Epithelial cell of prostate (primary cell): ENCODE data around the gene VAV1.
A peak's percentile ranks its signal among the peaks of the same experiment; 100 is the strongest.

Source experiments
- DNase-seq: peaks from one replicate; pipeline ENCODE4 v3.0.0-alpha.2; 2011; ENCODE audit warnings: low read depth, low spot score
- H3K27ac ChIP-seq: fragments of 450-650 bp; 2 replicates; pipeline ENCODE4 v1.5.1; 2017; ENCODE audit warnings: mild to moderate bottlenecking

VAV1 gene

GRCh38 chr19:6772028-6772865, at the start of gene VAV1:
TSS of gene VAV1 (plus strand) at chr19:6772708. CDS start at chr19:6772808, 100 bp downstream.
- no peak within 1 kb of the TSS for H3K27ac ChIP-seq
- DNase-seq, result no peak

GRCh38 chr19:6723108-6723618, 49.3 kb upstream of the VAV1 start:
- H3K27ac ChIP-seq, result no peak overlapping the region
- no peak for DNase-seq

- H3K27ac ChIP-seq, result no peak overlapping the region
These were observed 48.8 kb upstream of the VAV1 start for GRCh38 chr19:6723738-6724137.

GRCh38 chr19:6724631-6725492, 47.6 kb upstream of the VAV1 start:
- H3K27ac ChIP-seq, result no peak overlapping the region
- no peak for DNase-seq

More at GRCh38 chr19:6723738-6724137, 48.8 kb upstream of the VAV1 start:
- no peak for DNase-seq

- no peak overlapping the region for H3K27ac ChIP-seq
These were observed 46.8 kb upstream of the VAV1 start for GRCh38 chr19:6725513-6726231.

GRCh38 chr19:6728346-6728745, 44.2 kb upstream of the VAV1 start:
- no peak overlapping the region for H3K27ac ChIP-seq
- DNase-seq, result no peak

More at GRCh38 chr19:6725513-6726231, 46.8 kb upstream of the VAV1 start:
- DNase-seq, result no peak

- no peak overlapping the region for H3K27ac ChIP-seq
- DNase-seq, result no peak
These were observed 42.8 kb upstream of the VAV1 start for GRCh38 chr19:6729573-6730152.

- DNase-seq, result no peak
- H3K27ac ChIP-seq, result no peak overlapping the region
These were observed 42.2 kb upstream of the VAV1 start for GRCh38 chr19:6730153-6730804.

- no peak for DNase-seq
- H3K27ac ChIP-seq, result no peak overlapping the region
These were observed 41.4 kb upstream of the VAV1 start for GRCh38 chr19:6730941-6731670.

- no peak for DNase-seq
- no peak overlapping the region for H3K27ac ChIP-seq
These were observed 40.7 kb upstream of the VAV1 start for GRCh38 chr19:6731822-6732221.

GRCh38 chr19:6732803-6733337, 39.6 kb upstream of the VAV1 start:
- H3K27ac ChIP-seq, result no peak overlapping the region
- DNase-seq, result no peak

GRCh38 chr19:6733338-6734095, 39.0 kb upstream of the VAV1 start:
- no peak overlapping the region for H3K27ac ChIP-seq
- no peak for DNase-seq

- no peak overlapping the region for H3K27ac ChIP-seq
- no peak for DNase-seq
These were observed 38.3 kb upstream of the VAV1 start for GRCh38 chr19:6734096-6734696.

- H3K27ac ChIP-seq, result peak overlapping the region; percentile 95
- no peak for DNase-seq
These were observed 37.2 kb upstream of the VAV1 start for GRCh38 chr19:6735181-6735911.

- peak overlapping the region; percentile 95 for H3K27ac ChIP-seq
- DNase-seq, result no peak
These were observed 36.2 kb upstream of the VAV1 start for GRCh38 chr19:6736169-6736916.

GRCh38 chr19:6736917-6737283, 35.6 kb upstream of the VAV1 start:
- DNase-seq, result no peak

More at GRCh38 chr19:6736917-6737283, 35.6 kb upstream of the VAV1 start:
- peak overlapping the region; percentile 95 for H3K27ac ChIP-seq
